CD14-positive monocyte (primary cell): ENCODE results near the gene CLDN5. TPM values are rescaled to one million over a fixed set of nuclear protein-coding genes. Genes with fewer than 3 reads are reported as not detected.
A peak's percentile ranks its signal among the peaks of the same experiment; 100 is the strongest.

Source experiments
- DNase-seq, 3 donors: peaks; one replicate each; pipeline ENCODE4 v3.0.0-alpha.2; 2011 to 2022
- H2AFZ ChIP-seq: 2 replicates; pipeline ENCODE4 v1.6.0; 2012; ENCODE audit warnings: mild to moderate bottlenecking, low read depth, low read length, inconsistent platforms; ENCODE audit not compliant: insufficient read depth, poor library complexity, severe bottlenecking
- H3K27ac ChIP-seq, 2 donors: 1 replicate in 1 of 2; 2 replicates in 1 of 2; pipeline ENCODE4 v1.5.1; 2012 to 2013; ENCODE audit warnings: low read length in 2 of 2, control low read depth in 1 of 2, inconsistent platforms in 1 of 2, low read depth in 1 of 2, mild to moderate bottlenecking in 1 of 2
- H3K27me3 ChIP-seq, 2 donors: one replicate each; pipeline versions ENCODE4 v1.6.0 to v1.6.1; 2011 to 2013; ENCODE audit warnings: low read length in 2 of 2; ENCODE audit not compliant: control insufficient read depth in 2 of 2, insufficient read depth in 2 of 2
- H3K36me3 ChIP-seq, 2 donors: replicated peaks in 1 of 2; 1 replicate in 1 of 2; 2 replicates in 1 of 2; pipeline versions ENCODE4 v1.5.1 to v1.6.1; 2012 to 2013; ENCODE audit warnings: low read length in 2 of 2, control low read depth in 1 of 2, inconsistent platforms in 1 of 2, mild to moderate bottlenecking in 1 of 2; ENCODE audit not compliant: insufficient read depth in 2 of 2, control insufficient read depth in 1 of 2
- H3K4me1 ChIP-seq, 2 donors: 1 replicate in 1 of 2; 2 replicates in 1 of 2; pipeline versions ENCODE4 v1.5.1 to v1.6.1; 2012 to 2013; ENCODE audit warnings: low read length in 2 of 2, control low read depth in 1 of 2, inconsistent platforms in 1 of 2, mild to moderate bottlenecking in 1 of 2, moderate library complexity in 1 of 2; ENCODE audit not compliant: insufficient read depth in 2 of 2, control insufficient read depth in 1 of 2
- H3K4me2 ChIP-seq: replicated peaks from 2 replicates; pipeline ENCODE3; 2012; ENCODE audit warnings: low read length, moderate library complexity, mild to moderate bottlenecking; ENCODE audit not compliant: poor library complexity, severe bottlenecking; ENCODE audit errors: extremely low read depth
- H3K4me3 ChIP-seq, 3 experiments: fragments of 200-600 bp in 1 of 3; sonication (generic) in 1 of 3; replicated peaks in 1 of 3; 1 replicate in 2 of 3; 2 replicates in 1 of 3; pipeline ENCODE4 v1.5.1; 2011 to 2013; ENCODE audit warnings: low read length in 3 of 3, mild to moderate bottlenecking in 3 of 3, control low read depth in 2 of 3, low read depth in 2 of 3, inconsistent platforms in 1 of 3, moderate library complexity in 1 of 3
- H3K79me2 ChIP-seq: 2 replicates; pipeline ENCODE4 v1.6.0; 2012; ENCODE audit warnings: mild to moderate bottlenecking, control low read depth, inconsistent platforms, low read length, moderate library complexity; ENCODE audit not compliant: insufficient read depth
- H3K9ac ChIP-seq: 2 replicates; pipeline ENCODE4 v1.6.0; 2017; ENCODE audit warnings: low read length, mild to moderate bottlenecking; ENCODE audit not compliant: insufficient read depth, poor library complexity, severe bottlenecking
- H3K9me3 ChIP-seq, 2 donors: replicated peaks in 1 of 2; 1 replicate in 1 of 2; 2 replicates in 1 of 2; pipeline versions ENCODE4 v1.5.1 to v1.6.1; 2012 to 2013; ENCODE audit warnings: low read length in 2 of 2, control low read depth in 1 of 2; ENCODE audit not compliant: control insufficient read depth in 1 of 2, insufficient read depth in 1 of 2
- H4K20me1 ChIP-seq: 2 replicates; pipeline ENCODE4 v1.6.0; 2012; ENCODE audit warnings: mild to moderate bottlenecking, low read length, control low read depth, moderate library complexity; ENCODE audit not compliant: insufficient read depth
- H3K27ac Mint-ChIP-seq, 7 donors: one replicate each; pipeline ENCODE4 v1.8.0; 2020; ENCODE audit warnings: mild to moderate bottlenecking in 7 of 7, mixed read lengths in 7 of 7, moderate library complexity in 6 of 7, inconsistent platforms in 2 of 7
- H3K27me3 Mint-ChIP-seq, 3 donors: one replicate each; pipeline ENCODE4 v1.8.0; 2021 to 2022; ENCODE audit warnings: low read depth in 3 of 3, mild to moderate bottlenecking in 3 of 3, mixed read lengths in 3 of 3, moderate library complexity in 3 of 3, inconsistent platforms in 1 of 3
- H3K36me3 Mint-ChIP-seq, 2 donors: one replicate each; pipeline ENCODE4 v1.8.0; 2020; ENCODE audit warnings: mixed read lengths in 2 of 2, inconsistent platforms in 1 of 2, mild to moderate bottlenecking in 1 of 2
- H3K4me1 Mint-ChIP-seq: one replicate; pipeline ENCODE4 v1.8.0; 2020; ENCODE audit warnings: mild to moderate bottlenecking, mixed read lengths
- H3K4me3 Mint-ChIP-seq, 2 donors: one replicate each; pipeline ENCODE4 v1.8.0; 2020; ENCODE audit warnings: mild to moderate bottlenecking in 2 of 2, mixed read lengths in 2 of 2, moderate library complexity in 1 of 2
- H3K9me3 Mint-ChIP-seq, 7 donors: one replicate each; pipeline ENCODE4 v1.8.0; 2020 to 2022; ENCODE audit warnings: mixed read lengths in 7 of 7, mild to moderate bottlenecking in 6 of 7, moderate library complexity in 6 of 7, inconsistent platforms in 2 of 7
- WGBS: methylation state at CpG from one replicate; pipeline ENCODE4 v1.1.5; 2013; ENCODE audit warnings: missing lambda C conversion rate; ENCODE audit not compliant: insufficient coverage; 5-methylcytosine and 5-hydroxymethylcytosine counted together
- intact Hi-C, 2 donors: fragments of 100-400 bp; cut with micrococcal nuclease; formaldehyde crosslinking; loops; one replicate each; pipeline versions ENCODE4 v1.15.0 to v1.15.1; 2023
- polyA plus RNA-seq, 3 donors: library from polyadenylated mRNA; depleted of rRNA in 1 of 3; unstranded in 2 of 3; stranded (reverse) in 1 of 3; fragments of 300-500 nt in 2 of 3; fragments of >200 nt in 1 of 3; fragmentation: Illumina TruSeq in 2 of 3; gene quantifications; 1 replicate in 2 of 3; 2 replicates in 1 of 3; pipeline ENCODE4 v1.2.3, GENCODE V29; 2012 to 2021
- TF ChIP-seq, protein P1 (sequence below): fragments of 200-600 bp; IDR thresholded peaks from one replicate; pipeline ENCODE4 v1.8.0; 2022; ENCODE audit warnings: antibody characterized with exemption, mild to moderate bottlenecking

Gene CLDN5
- polyA plus RNA-seq, 3 donors: 0.05 to 0.35 (median 0.27) TPM

DNA sequence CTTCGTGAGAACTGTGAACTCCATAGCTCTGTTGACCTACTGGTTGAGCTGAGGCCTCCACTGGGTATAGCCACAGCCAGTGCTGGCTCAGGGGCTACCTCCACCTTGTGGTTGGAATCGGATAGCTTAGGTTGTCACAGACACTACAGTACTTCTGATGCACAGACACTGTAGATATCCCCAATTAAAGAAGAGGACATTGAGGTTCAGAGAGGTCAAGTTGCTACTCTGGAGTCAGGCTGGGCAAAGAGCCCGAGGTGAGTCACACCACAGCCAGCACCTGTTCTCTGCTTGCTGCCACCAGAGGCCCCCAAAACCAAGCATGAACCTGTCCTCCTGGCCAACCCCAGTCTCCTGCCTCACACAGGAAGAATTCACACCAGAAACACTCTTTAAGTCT lies 50.6 kb downstream of the CLDN5 start:
- WGBS: 57% methylated on average over 2 of the region's 3 CpGs
- H3K27ac Mint-ChIP-seq: peak overlapping the region in 1 of 7 donors; percentile 60
- intact Hi-C loops: loop anchor here in 1 of 2 donors (10.0 kb wide), 2 partner anchors 179 to 381 kb away; partner anchors contain the start of genes CLTCL1, GNB1L and RTL10
- Histone ChIP-seq H4K20me1 (peaks cover 67% of the 10 kb centered on the region), H3K9ac (no peak overlapping the region), H3K27me3 (no peaks in the 10 kb centered on the region), H2AFZ (no peak overlapping the region), H3K4me1 (peaks cover 13 to 16% of the 10 kb centered on the region in 2 donors), H3K4me2 (no peak overlapping the region), H3K79me2 (peaks cover 37% of the 10 kb centered on the region), H3K9me3 (no peaks in the 10 kb centered on the region), H3K36me3 (peaks cover 65 to 75% of the 10 kb centered on the region in 2 donors), H3K4me3 (no peak overlapping the region), H3K27ac (no peak overlapping the region)
- no peak overlapping the region for H3K4me3 Mint-ChIP-seq
- DNase-seq: no peak
- peaks cover 63 to 72% of the 10 kb centered on the region in 2 donors for H3K36me3 Mint-ChIP-seq
- TF ChIP-seq, protein P1, sequence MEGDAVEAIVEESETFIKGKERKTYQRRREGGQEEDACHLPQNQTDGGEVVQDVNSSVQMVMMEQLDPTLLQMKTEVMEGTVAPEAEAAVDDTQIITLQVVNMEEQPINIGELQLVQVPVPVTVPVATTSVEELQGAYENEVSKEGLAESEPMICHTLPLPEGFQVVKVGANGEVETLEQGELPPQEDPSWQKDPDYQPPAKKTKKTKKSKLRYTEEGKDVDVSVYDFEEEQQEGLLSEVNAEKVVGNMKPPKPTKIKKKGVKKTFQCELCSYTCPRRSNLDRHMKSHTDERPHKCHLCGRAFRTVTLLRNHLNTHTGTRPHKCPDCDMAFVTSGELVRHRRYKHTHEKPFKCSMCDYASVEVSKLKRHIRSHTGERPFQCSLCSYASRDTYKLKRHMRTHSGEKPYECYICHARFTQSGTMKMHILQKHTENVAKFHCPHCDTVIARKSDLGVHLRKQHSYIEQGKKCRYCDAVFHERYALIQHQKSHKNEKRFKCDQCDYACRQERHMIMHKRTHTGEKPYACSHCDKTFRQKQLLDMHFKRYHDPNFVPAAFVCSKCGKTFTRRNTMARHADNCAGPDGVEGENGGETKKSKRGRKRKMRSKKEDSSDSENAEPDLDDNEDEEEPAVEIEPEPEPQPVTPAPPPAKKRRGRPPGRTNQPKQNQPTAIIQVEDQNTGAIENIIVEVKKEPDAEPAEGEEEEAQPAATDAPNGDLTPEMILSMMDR: no peak
- no peaks in the 10 kb centered on the region for H3K9me3 Mint-ChIP-seq
- peaks cover 18% of the 10 kb centered on the region for H3K4me1 Mint-ChIP-seq
- H3K27me3 Mint-ChIP-seq: peaks cover 0 to 5% (median 0%) of the 10 kb centered on the region in 3 donors

Other genes with a start within 250 kb of the CLDN5 start
- 10 to 100 TPM in 1 of 3 donors, 1 to 10 TPM in 2; 5.1 to 17.0 (median 6.1) TPM for gene CLTCL1, start 232.7 kb downstream of the CLDN5 start, polyA plus RNA-seq
- 10 to 100 TPM in 1 of 3 donors, 1 to 10 TPM in 2; 1.8 to 20.7 (median 2.6) TPM for gene HIRA, start 92.7 kb downstream of the CLDN5 start, polyA plus RNA-seq
- 10 to 100 TPM in 2 of 3 donors, 1 to 10 TPM in 1; 9.2 to 61.4 (median 48.4) TPM for gene MRPL40, start 91.9 kb downstream of the CLDN5 start, polyA plus RNA-seq
- gene C22orf39, start 76.7 kb downstream of the CLDN5 start, polyA plus RNA-seq: 10 to 100 TPM; 21.2 to 40.3 (median 38.4) TPM
- 10 to 100 TPM; 57.0 to 82.5 (median 68.5) TPM for gene UFD1, start 45.2 kb downstream of the CLDN5 start, polyA plus RNA-seq
- under 1 TPM in 1 of 3 donors, not detected in 2; 0.04 TPM for gene CDC45, start 44.5 kb downstream of the CLDN5 start, polyA plus RNA-seq
- gene SEPTIN5, start 190.1 kb upstream of the CLDN5 start, polyA plus RNA-seq: under 1 TPM in 2 of 3 donors, not detected in 1; 0.50 to 0.64 TPM
- gene GP1BB, start 199.1 kb upstream of the CLDN5 start, polyA plus RNA-seq: 1 to 10 TPM in 1 of 3 donors, under 1 TPM in 2; 0.13 to 1.5 (median 0.26) TPM
- gene TBX1, start 236.4 kb upstream of the CLDN5 start, polyA plus RNA-seq: not detected